Esophagus mucosa (tissue), 1 donor: ENCODE results near the gene FPR1. TPM values are rescaled to one million over a fixed set of nuclear protein-coding genes. Genes with fewer than 3 reads are reported as not detected.
A peak's percentile ranks its signal among the peaks of the same experiment; 100 is the strongest.

Source experiments
- ATAC-seq: fragments of 200-7000 bp; cut with Tn5 transposase; one replicate; pipeline ENCODE4 v1.9.1; 2020
- total RNA-seq: library from RNA; stranded (reverse); gene quantifications from one replicate; pipeline ENCODE4 v1.2.4, GENCODE V29; 2023
- donor health status: DM: yes; HTN: yes; CAD: no.

The FPR1 gene
- total RNA-seq, 1 donor from 2014 or later: 1.2 TPM

DNA sequence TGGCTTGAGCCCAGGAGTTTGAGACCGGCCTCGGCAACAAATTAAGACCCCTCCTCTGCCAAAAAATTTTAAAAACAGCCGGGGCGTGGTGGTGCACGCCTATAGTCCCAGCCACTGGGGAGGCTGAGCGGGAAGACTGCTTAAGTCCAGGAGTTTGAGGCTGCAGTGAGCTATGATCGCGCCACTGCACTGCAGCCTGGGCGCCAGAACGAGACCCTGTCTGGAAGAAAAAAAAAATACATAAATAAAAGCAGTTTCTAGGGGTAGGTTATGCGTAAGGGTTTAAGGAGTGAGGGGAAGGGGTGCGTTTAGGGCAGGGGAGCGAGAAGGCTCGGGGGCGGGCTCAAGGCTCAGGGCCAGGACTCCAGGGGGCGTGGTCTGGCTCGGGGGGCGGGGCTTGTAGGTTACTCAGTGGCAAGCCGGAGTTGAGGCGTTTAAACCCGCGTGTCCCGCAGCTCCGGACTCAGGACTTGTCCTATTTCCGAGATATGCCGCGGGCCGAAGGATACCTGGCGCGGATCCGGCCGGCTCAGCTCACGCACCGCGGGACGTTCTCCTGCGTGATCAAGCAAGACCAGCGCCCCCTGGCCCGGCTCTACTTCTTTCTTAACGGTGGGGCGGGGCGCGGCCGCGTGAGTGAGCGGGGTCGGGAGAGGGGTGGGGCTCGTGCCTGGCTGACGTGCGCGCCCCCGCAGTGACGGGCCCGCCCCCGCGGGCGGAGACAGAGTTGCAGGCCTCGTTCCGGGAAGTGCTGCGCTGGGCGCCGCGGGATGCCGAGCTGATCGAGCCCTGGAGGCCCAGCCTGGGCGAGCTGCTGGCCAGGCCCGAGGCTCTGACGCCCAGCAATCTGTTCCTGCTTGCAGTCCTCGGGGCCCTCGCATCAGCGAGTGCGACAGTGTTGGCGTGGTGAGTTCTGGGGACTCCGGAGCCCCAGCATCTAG is 47.8 kb downstream of the FPR1 start:
- ATAC-seq: peak; percentile 93

DNA sequence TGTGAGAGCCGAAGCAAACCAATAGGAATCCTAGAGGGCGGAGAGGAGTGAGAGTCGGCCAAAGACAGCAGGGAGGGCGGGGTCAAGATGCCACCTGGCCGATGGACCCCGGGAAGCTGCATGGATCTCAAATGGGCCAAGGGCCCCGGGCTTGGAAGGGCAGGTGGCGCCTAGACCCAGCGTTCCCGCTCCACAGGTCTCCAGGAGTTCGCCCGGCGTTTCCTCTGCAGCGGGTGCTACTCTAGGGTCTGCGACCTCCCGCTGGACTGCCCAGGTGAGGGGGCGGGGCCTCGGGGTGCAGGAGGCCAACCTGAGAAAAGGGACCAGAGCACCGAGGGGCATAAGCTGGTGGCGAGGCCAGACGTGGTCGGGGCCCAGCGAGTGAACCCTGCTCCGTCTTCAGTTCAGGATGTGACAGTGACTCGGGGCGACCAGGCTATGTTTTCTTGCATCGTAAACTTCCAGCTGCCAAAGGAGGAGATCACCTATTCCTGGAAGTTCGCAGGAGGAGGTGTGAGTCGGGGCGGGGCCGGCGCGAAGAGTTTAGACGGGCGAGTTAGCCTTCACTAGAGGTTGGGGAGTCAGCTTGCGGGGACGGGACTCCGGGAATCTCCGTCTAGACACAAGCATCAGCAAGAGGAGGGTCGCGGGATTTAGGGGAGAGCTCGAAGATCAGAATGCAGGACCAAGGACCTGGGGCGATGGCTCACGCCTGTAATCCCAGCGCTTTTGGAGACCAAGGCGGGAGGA is 48.7 kb downstream of the FPR1 start:
- ATAC-seq: peak; percentile 4

DNA sequence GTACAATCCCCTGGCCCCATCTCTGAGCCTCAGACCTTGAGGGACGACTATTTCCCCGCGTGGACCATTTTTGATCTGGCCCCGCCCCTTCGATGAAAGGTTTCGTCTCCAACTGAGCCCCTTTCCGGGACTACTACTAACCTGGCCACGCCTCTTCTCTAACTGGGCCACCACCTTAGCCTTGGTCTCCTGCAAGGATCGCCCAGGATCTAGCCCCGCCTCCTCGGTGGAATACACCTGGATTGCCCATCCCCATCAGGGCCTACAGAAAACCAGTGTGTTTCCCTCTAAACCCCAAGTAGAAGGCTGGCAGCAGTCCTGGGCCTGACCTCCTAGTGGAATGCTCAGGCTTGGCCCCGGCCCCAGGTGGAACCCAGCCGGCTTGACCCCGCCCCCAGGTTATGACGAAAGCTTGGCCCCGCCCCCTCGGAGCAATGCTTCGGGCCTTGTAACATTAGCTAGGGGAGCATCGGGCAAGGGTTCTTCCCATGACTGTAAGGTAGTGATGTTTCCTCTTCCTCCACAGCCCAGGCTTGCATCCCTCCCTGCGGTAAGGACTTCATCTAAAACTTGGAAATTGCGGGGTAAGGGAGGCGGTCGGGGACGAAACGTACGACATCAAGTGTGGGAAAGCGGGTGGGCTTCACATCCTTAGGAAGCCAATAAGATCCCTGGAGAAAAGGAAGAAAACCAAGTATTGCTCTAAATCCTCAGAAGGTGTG is 49.4 kb downstream of the FPR1 start:
- peak; percentile 62 for ATAC-seq

DNA sequence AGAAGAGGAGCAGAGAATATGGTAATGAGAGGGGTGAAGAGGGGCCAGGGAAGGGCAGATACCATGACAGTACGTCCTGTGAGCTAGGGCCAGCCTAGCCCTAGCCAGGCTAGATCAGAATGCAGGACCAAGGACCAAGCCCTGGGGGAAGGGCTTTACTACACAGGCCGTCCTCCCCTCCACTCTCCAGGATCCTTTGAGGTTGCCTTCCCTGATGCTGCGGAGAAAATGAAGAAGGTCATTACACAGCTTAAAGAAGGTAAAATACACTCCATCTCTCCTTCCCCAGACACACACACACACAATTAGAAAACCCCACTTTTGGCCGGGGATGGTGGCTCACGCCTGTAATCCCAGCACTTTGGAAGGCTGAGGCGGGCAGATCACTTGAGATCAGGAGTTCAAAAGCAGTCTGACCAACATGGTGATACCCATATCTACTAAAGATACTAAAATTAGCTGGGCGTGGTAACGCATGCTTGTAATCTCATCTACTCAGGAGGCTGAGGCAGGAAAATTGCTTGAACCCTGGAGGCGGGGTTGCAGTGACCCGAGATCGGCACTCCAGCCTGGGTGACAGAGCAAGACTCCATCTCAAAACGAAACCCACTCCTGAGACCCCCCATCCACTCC is 50.1 kb downstream of the FPR1 start:
- ATAC-seq: no peak

DNA sequence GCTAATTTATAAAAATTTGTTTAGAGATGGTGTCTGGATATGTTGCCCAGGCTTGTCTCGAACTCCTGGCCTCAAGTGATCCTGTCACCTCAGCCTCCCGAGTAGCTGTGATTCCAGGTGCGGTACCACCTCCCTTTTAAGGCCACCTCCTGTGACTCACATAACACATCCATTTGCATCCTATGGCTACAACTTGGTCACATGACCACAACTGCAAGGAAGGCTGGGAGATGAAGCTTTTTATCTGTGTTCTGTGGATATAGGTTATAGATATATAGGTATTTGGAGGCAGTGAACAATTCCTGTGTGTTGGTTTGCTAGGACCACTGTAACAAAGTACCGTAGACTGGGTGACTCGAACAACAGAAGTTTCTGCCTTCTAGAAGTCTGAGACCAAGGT is 52.5 kb downstream of the FPR1 start:
- no peak for ATAC-seq

DNA sequence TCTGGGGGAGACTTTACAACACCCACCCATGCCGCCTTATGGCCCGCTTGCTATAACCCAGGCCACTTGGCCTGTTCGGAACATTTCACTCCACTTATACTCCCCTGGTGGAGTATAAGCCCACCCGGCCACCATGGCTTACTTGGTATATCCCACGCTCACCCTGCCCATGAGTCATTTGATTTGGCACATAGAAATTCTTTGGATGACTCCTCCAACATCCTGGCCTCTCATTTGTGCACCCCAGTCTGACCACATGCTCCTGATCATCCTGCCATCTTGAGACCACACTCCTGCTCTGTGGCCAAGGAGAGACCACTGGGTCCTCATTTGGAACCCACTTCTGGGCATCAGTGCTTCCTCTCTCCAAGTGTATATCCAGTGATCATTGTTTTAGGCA is 53.4 kb downstream of the FPR1 start:
- ATAC-seq: no peak

DNA sequence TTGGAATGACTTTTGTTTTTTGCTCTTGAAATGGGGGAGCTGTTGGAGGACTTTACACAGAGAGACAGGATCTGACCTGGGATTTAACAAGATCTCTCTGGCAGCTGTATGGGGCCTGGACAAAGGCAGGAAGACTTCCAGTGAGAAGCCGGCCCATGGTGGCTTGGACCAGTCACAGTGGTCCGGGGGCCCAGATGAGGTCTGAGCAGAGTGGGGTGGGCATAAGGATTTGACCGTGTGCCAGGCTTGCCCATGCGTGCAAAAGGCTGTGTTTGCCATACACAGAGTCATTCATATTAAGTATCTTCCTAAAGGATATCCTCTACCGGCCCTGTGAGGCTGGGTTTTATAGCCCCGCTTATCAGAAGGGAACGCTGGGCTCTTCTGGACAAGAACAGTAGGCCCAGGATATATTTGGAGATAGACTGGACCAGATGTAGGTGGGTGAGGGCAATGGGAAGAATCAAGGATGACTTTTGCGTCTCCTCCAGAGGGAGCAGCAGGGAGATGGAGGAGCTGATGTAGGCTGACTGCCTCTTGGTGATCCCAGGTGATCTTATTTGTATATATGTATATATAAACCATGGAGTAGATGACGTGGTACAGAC is 54.4 kb downstream of the FPR1 start:
- ATAC-seq: no peak

DNA sequence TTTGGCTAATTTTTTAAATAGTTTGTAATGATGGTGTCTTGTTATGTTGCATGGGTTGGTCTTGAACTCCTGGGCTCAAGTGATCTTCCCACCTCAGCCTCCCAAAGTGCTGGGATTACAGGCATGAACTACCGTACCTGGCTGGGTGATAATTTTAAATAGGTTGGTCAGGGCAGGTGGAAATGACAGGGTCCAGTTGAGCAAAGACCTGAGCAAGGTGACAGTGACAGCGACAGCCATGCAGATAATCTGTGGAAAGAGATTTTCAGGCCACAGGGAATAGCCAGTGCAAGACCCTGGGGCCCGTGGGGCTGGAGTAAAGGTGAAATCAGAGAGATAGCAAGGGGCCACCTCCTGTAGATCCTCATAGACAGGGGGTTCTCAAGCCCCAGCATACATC is 55.1 kb downstream of the FPR1 start:
- no peak for ATAC-seq

Other genes with a start within 250 kb of the FPR1 start
- gene SIGLEC6, start 220.2 kb downstream of the FPR1 start, total RNA-seq: 0.44 TPM
- gene ZNF175, start 180.6 kb downstream of the FPR1 start, total RNA-seq: 5.8 TPM
- not detected for gene SIGLEC5, start 121.5 kb downstream of the FPR1 start, total RNA-seq
- gene SIGLEC14, start 105.1 kb downstream of the FPR1 start, total RNA-seq: 0.80 TPM
- 3.0 TPM for gene SPACA6, start 58.5 kb downstream of the FPR1 start, total RNA-seq
- gene HAS1, start 27.9 kb downstream of the FPR1 start, total RNA-seq: not detected
- 0.36 TPM for gene FPR2, start 9.3 kb upstream of the FPR1 start, total RNA-seq
- 1.00 TPM for gene FPR3, start 43.3 kb upstream of the FPR1 start, total RNA-seq
- 2.8 TPM for gene ZNF577, start 136.1 kb upstream of the FPR1 start, total RNA-seq
- 5.4 TPM for gene ZNF649, start 153.1 kb upstream of the FPR1 start, total RNA-seq
- 3.5 TPM for gene ZNF613, start 175.6 kb upstream of the FPR1 start, total RNA-seq
- gene ZNF350, start 235.0 kb upstream of the FPR1 start, total RNA-seq: 5.7 TPM